SH-SY5Y (cell line): Measurements from ENCODE around the gene MAPT.

Source experiments
- GATA2 ChIP-seq: IDR thresholded peaks from 2 replicates; pipeline ENCODE4 v1.6.1; 2011; ENCODE audit warnings: mild to moderate bottlenecking, low read depth, low read length
- GATA3 ChIP-seq: IDR thresholded peaks from 2 replicates; pipeline ENCODE4 v1.6.1; 2011; ENCODE audit warnings: low read depth, mild to moderate bottlenecking, low read length, moderate library complexity

- TF ChIP-seq GATA3 (no peak), GATA2 (no peak)
These were observed 57.6 kb downstream of the MAPT start for GRCh38 chr17:45951941-45952340.
